WTC11 (cell line): ENCODE measurements around the gene CDH18.

ENCODE experiments used
- ELF4 ChIP-seq: sonication (generic); formaldehyde crosslinking; IDR thresholded peaks from 2 replicates; pipeline ENCODE4 v1.8.1; 2022; ENCODE audit warnings: low read depth, mild to moderate bottlenecking, moderate library complexity, missing genetic modification reagents
- FOXP4 ChIP-seq: sonication (generic); formaldehyde crosslinking; IDR thresholded peaks from 2 replicates; pipeline ENCODE4 v1.8.0; 2022; ENCODE audit warnings: mild to moderate bottlenecking, missing genetic modification reagents
- MLX ChIP-seq: sonication (generic); formaldehyde crosslinking; IDR thresholded peaks from 2 replicates; pipeline ENCODE4 v1.8.1; 2023; ENCODE audit warnings: mild to moderate bottlenecking, missing genetic modification reagents, moderate library complexity
- SP1 ChIP-seq: sonication (generic); formaldehyde crosslinking; conservative IDR thresholded peaks from 2 replicates; pipeline ENCODE4 v1.8.1; 2022; ENCODE audit warnings: missing genetic modification reagents
- TEAD4 ChIP-seq: sonication (generic); formaldehyde crosslinking; IDR thresholded peaks from 2 replicates; pipeline ENCODE4 v1.8.0; 2022; ENCODE audit warnings: mild to moderate bottlenecking, missing genetic modification reagents
- TP53 ChIP-seq: sonication (generic); formaldehyde crosslinking; IDR thresholded peaks from 2 replicates; pipeline ENCODE4 v1.8.1; 2023; ENCODE audit warnings: mild to moderate bottlenecking, missing genetic modification reagents
- ZNF138 ChIP-seq: sonication (generic); formaldehyde crosslinking; conservative IDR thresholded peaks from 2 replicates; pipeline ENCODE4 v1.8.1; 2022; ENCODE audit warnings: mild to moderate bottlenecking, moderate library complexity, missing genetic modification reagents
- TF ChIP-seq, protein P1 (sequence below): fragments of 200-600 bp; IDR thresholded peaks from 2 replicates; pipeline ENCODE4 v1.8.0; 2022; ENCODE audit warnings: antibody characterized with exemption
- TF ChIP-seq, protein P2 (sequence below): sonication (generic); formaldehyde crosslinking; IDR thresholded peaks from 2 replicates; pipeline ENCODE4 v1.8.1; 2023; ENCODE audit warnings: mild to moderate bottlenecking, missing genetic modification reagents, moderate library complexity

GRCh38 chr5:20020247-20020646, 32.2 kb upstream of the CDH18 start:
- TF ChIP-seq, protein P1, sequence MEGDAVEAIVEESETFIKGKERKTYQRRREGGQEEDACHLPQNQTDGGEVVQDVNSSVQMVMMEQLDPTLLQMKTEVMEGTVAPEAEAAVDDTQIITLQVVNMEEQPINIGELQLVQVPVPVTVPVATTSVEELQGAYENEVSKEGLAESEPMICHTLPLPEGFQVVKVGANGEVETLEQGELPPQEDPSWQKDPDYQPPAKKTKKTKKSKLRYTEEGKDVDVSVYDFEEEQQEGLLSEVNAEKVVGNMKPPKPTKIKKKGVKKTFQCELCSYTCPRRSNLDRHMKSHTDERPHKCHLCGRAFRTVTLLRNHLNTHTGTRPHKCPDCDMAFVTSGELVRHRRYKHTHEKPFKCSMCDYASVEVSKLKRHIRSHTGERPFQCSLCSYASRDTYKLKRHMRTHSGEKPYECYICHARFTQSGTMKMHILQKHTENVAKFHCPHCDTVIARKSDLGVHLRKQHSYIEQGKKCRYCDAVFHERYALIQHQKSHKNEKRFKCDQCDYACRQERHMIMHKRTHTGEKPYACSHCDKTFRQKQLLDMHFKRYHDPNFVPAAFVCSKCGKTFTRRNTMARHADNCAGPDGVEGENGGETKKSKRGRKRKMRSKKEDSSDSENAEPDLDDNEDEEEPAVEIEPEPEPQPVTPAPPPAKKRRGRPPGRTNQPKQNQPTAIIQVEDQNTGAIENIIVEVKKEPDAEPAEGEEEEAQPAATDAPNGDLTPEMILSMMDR = no peak
- TF ChIP-seq ELF4 (CRISPR knock-in tag) (no peak), TEAD4 (no peak), MLX (CRISPR knock-in tag) (no peak), ZNF138 (CRISPR knock-in tag) (no peak), FOXP4 (CRISPR knock-in tag) (no peak), SP1 (CRISPR knock-in tag) (no peak), TP53 (CRISPR knock-in tag) (no peak)
- TF ChIP-seq, protein P2, sequence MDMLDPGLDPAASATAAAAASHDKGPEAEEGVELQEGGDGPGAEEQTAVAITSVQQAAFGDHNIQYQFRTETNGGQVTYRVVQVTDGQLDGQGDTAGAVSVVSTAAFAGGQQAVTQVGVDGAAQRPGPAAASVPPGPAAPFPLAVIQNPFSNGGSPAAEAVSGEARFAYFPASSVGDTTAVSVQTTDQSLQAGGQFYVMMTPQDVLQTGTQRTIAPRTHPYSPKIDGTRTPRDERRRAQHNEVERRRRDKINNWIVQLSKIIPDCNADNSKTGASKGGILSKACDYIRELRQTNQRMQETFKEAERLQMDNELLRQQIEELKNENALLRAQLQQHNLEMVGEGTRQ (CRISPR knock-in tag) = no peak
